ENCODE results near the gene ADM2. TPM values are rescaled to one million over a fixed set of nuclear protein-coding genes. Genes with fewer than 3 reads are reported as not detected.

Gene ADM2
- total and polyA plus RNA-seq, 2 of the 13 experiments (the other 11 are each of a cell fraction or from before 2014, with no cell fraction given), result 1.2 to 3.0 TPM

- TF ChIP-seq TFDP2 (CRISPR knock-in tag; IDR thresholded peaks at IDR 0.05) (peak; percentile 89), ZNF510 (CRISPR knock-in tag; IDR thresholded peaks at IDR 0.05; ENCODE audit: low read depth) (0 out of 2 replicates have a peak, but pooled peaks have one; percentile 77), ZBTB2 (CRISPR knock-in tag; IDR thresholded peaks at IDR 0.05; ENCODE audit: low read depth) (peak; percentile 63), DNMT1 (CRISPR knock-in tag; IDR thresholded peaks at IDR 0.05) (no peak), ZNF598 (CRISPR knock-in tag; IDR thresholded peaks at IDR 0.05; ENCODE audit: borderline replicate concordance) (no peak), SRY (CRISPR knock-in tag; IDR thresholded peaks at IDR 0.05) (peak; percentile 84), POGZ (CRISPR knock-in tag; IDR thresholded peaks at IDR 0.05) (peak; percentile 48; the same call in 1 of the 2 replicates), YEATS2 (CRISPR knock-in tag; IDR thresholded peaks at IDR 0.05; ENCODE audit: borderline replicate concordance) (no peak), ZBTB7B (CRISPR knock-in tag; IDR thresholded peaks at IDR 0.05) (no peak), THAP7 (CRISPR knock-in tag; IDR thresholded peaks at IDR 0.05) (no peak), RFX3 (CRISPR knock-in tag; IDR thresholded peaks at IDR 0.05) (no peak), CENPBD1 (CRISPR knock-in tag; IDR thresholded peaks at IDR 0.05; ENCODE audit: borderline replicate concordance, low read depth) (no peak), NONO (IDR thresholded peaks at IDR 0.05) (no peak), NONO (CRISPR knock-in tag; conservative IDR thresholded peaks at IDR 0.05) (0 out of 2 replicates have a peak, but pooled peaks have one; percentile 58), ZNF337 (CRISPR knock-in tag; IDR thresholded peaks at IDR 0.05; ENCODE audit: borderline replicate concordance, low read depth) (no peak), ZNF891 (CRISPR knock-in tag; IDR thresholded peaks at IDR 0.05) (no peak), SOX5 (CRISPR knock-in tag; IDR thresholded peaks at IDR 0.05; ENCODE audit: borderline replicate concordance) (no peak; the same call in 1 of the 2 replicates), MAFG (CRISPR knock-in tag; IDR thresholded peaks at IDR 0.05) (no peak), MTF1 (CRISPR knock-in tag; IDR thresholded peaks at IDR 0.05) (peak; percentile 68), ZNF550 (CRISPR knock-in tag; IDR thresholded peaks at IDR 0.05; ENCODE audit: borderline replicate concordance) (no peak), ZBTB46 (CRISPR knock-in tag; IDR thresholded peaks at IDR 0.05; ENCODE audit: borderline replicate concordance) (peak; percentile 20; the same call in 1 of the 2 replicates), KDM5B (CRISPR knock-in tag; IDR thresholded peaks at IDR 0.05; ENCODE audit: borderline replicate concordance) (no peak; the same call in none of the 2 replicates)
Measured at GRCh38 chr22:50529897-50530579, 48.7 kb downstream of the ADM2 start, which contains the start of gene TYMP (continued).

Data from HepG2 (cell line).